OCI-LY1 (cell line): ENCODE results near the gene FRMD4A.

ENCODE experiments used
- H2AFZ ChIP-seq: fragments of 200-600 bp; sonication (generic), shearing (Covaris generic); 2 replicates; pipeline ENCODE4 v1.6.0; 2014; ENCODE audit warnings: antibody characterized with exemption, mild to moderate bottlenecking, low read length
- H3F3A ChIP-seq: fragments of 200-600 bp; sonication (generic), shearing (Covaris generic); 2 replicates; pipeline ENCODE4 v1.6.0; 2014; ENCODE audit warnings: mild to moderate bottlenecking, antibody characterized with exemption, low read length, moderate library complexity; ENCODE audit not compliant: insufficient read depth
- H3K27ac ChIP-seq: fragments of 200-600 bp; sonication (generic); 2 replicates; pipeline ENCODE4 v1.5.1; 2014; ENCODE audit warnings: low read length, mixed run types, mild to moderate bottlenecking, low read depth; ENCODE audit not compliant: poor library complexity, severe bottlenecking
- H3K27me3 ChIP-seq: fragments of 200-600 bp; sonication (generic); 2 replicates; pipeline ENCODE4 v1.6.0; 2014; ENCODE audit warnings: antibody characterized with exemption, mild to moderate bottlenecking, low read length, moderate library complexity; ENCODE audit not compliant: insufficient read depth
- H3K36me3 ChIP-seq: fragments of 200-600 bp; sonication (generic); 2 replicates; pipeline ENCODE4 v1.6.1; 2014; ENCODE audit warnings: mild to moderate bottlenecking, antibody characterized with exemption, low read length, moderate library complexity, mixed read lengths; ENCODE audit not compliant: insufficient read depth
- H3K4me1 ChIP-seq: fragments of 200-600 bp; sonication (generic); 2 replicates; pipeline ENCODE4 v1.5.1; 2014; ENCODE audit warnings: mild to moderate bottlenecking, low read length, moderate library complexity; ENCODE audit not compliant: insufficient read depth, severe bottlenecking
- H3K4me2 ChIP-seq: fragments of 200-600 bp; sonication (generic), shearing (Covaris generic); 2 replicates; pipeline ENCODE4 v1.6.1; 2014; ENCODE audit warnings: low read length
- H3K4me3 ChIP-seq: fragments of 200-600 bp; sonication (generic); 2 replicates; pipeline ENCODE4 v1.5.1; 2014; ENCODE audit warnings: low read length, low read depth, mild to moderate bottlenecking, mixed read lengths; ENCODE audit not compliant: poor library complexity, severe bottlenecking
- H3K79me2 ChIP-seq: fragments of 200-600 bp; shearing (Covaris generic); 2 replicates; pipeline ENCODE4 v1.6.1; 2016; ENCODE audit warnings: mixed run types, low read length, mixed read lengths; ENCODE audit not compliant: insufficient read depth
- H3K9ac ChIP-seq: fragments of 200-600 bp; sonication (generic), shearing (Covaris generic); 2 replicates; pipeline ENCODE4 v1.6.1; 2014; ENCODE audit warnings: mild to moderate bottlenecking, low read length, mixed read lengths
- H3K9me2 ChIP-seq: fragments of 200-600 bp; sonication (generic), shearing (Covaris generic); 2 replicates; pipeline ENCODE4 v1.6.1; 2014; ENCODE audit warnings: low read depth, mild to moderate bottlenecking, low read length, mixed read lengths
- H3K9me3 ChIP-seq: fragments of 200-600 bp; shearing (Covaris generic); 2 replicates; pipeline ENCODE4 v1.6.1; 2014; ENCODE audit warnings: low read length, mixed read lengths
- H4K20me1 ChIP-seq: fragments of 200-600 bp; sonication (generic), shearing (Covaris generic); 2 replicates; pipeline ENCODE4 v1.6.0; 2016; ENCODE audit warnings: mild to moderate bottlenecking, low read length; ENCODE audit not compliant: insufficient read depth
- EZH2 ChIP-seq: fragments of 200-600 bp; sonication (generic), shearing (Covaris generic); IDR thresholded peaks from 2 replicates; pipeline ENCODE4 v1.8.0; 2017; ENCODE audit warnings: borderline replicate concordance, mixed run types, mild to moderate bottlenecking, antibody characterized with exemption, low read length, moderate library complexity, mixed read lengths
- TF ChIP-seq, protein P1 (sequence below): fragments of 200-600 bp; sonication (generic), shearing (Covaris generic); IDR thresholded peaks from 2 replicates; pipeline ENCODE4 v1.5.1; 2017; ENCODE audit warnings: mild to moderate bottlenecking, antibody characterized with exemption, low read length, moderate library complexity, mixed read lengths

The FRMD4A gene

DNA sequence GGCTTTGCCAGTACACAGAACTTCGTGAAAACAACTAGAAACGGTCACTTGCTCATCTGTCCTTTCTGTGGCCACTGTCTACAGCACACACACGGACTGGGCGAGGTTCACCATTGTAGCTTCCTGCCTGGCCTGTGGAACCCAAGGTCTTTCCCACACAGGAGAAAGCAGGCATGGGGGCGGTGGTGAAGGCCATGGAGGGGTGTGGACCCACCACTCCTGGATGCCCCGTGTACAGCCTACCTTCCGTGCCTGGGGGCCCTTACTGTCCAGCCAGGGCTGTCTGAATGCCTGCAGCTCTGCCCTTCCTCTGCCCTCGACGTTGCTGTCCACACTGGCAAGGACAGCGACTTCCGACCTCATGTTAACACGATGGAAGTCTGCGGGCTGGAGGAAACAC is 635.1 kb downstream of the FRMD4A start:
- Histone ChIP-seq H3K9me3 (no peaks in the 10 kb centered on the region), H3K4me3 (no peak overlapping the region), H3K9ac (no peak overlapping the region), H3F3A (no peaks in the 10 kb centered on the region), H3K9me2 (no peaks in the 10 kb centered on the region), H3K79me2 (no peaks in the 10 kb centered on the region), H3K27ac (no peak overlapping the region), H3K36me3 (no peaks in the 10 kb centered on the region), H2AFZ (no peak overlapping the region), H3K4me2 (no peak overlapping the region), H3K27me3 (no peaks in the 10 kb centered on the region; the same call in 1 of the 2 replicates), H3K4me1 (no peaks in the 10 kb centered on the region), H4K20me1 (no peaks in the 10 kb centered on the region)
- TF ChIP-seq EZH2, result no peak
- TF ChIP-seq, protein P1, sequence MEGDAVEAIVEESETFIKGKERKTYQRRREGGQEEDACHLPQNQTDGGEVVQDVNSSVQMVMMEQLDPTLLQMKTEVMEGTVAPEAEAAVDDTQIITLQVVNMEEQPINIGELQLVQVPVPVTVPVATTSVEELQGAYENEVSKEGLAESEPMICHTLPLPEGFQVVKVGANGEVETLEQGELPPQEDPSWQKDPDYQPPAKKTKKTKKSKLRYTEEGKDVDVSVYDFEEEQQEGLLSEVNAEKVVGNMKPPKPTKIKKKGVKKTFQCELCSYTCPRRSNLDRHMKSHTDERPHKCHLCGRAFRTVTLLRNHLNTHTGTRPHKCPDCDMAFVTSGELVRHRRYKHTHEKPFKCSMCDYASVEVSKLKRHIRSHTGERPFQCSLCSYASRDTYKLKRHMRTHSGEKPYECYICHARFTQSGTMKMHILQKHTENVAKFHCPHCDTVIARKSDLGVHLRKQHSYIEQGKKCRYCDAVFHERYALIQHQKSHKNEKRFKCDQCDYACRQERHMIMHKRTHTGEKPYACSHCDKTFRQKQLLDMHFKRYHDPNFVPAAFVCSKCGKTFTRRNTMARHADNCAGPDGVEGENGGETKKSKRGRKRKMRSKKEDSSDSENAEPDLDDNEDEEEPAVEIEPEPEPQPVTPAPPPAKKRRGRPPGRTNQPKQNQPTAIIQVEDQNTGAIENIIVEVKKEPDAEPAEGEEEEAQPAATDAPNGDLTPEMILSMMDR, result no peak

DNA sequence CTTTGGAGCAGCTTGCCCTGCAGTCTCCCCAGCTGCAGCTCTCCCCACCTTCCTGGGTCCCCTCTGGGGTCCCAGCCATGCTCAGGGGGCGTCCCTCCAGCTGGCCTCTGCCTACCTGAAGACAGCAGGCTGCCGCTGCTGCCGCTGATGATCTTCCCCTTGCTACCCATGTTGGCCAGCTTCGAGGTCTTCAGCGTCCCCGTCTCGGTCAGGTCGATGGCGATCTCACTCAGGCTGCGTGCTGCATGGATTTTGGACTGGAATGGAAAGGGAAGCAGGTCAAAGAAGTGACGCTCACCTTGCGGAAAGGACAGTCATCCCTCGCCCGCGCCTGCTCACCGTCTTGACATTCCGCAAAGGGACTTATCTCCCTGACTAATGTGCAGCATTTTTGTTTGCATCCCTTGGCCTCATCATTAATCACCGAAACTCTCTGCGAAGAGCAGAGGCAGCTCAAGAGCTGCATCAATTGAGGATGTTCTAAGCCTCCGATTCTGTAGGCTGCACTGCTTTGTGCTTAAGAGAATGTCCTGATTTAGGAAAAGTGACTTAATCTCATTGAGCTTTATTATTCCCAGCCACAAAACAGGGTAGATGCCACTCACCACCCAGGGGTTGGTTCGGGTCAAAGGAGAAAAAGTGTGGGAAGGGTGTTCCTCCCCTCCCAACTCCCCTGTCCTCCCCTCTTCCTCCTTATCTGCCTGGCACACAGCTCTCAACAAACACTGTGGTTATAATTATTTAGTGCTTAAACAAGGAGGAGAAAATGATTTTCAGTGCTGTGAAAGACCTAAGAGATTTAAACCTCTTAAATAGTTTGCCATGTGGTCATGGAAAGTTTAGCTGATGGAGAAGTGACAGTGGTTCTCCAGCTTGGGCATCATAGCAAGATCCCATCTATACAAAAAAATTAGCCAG is 636.7 kb downstream of the FRMD4A start:
- H3K9me3 ChIP-seq, result no peaks in the 10 kb centered on the region
- H2AFZ ChIP-seq, result no peak overlapping the region
- H3K27me3 ChIP-seq, result no peaks in the 10 kb centered on the region; the same call in 1 of the 2 replicates
- no peaks in the 10 kb centered on the region for H3K4me1 ChIP-seq
- H3K4me2 ChIP-seq, result no peak overlapping the region
- H3K36me3 ChIP-seq, result no peaks in the 10 kb centered on the region
- no peak overlapping the region for H3K9ac ChIP-seq
- no peak for TF ChIP-seq EZH2
- TF ChIP-seq, protein P1, result no peak
- no peaks in the 10 kb centered on the region for H3F3A ChIP-seq
- H3K4me3 ChIP-seq, result no peak overlapping the region
- H3K27ac ChIP-seq, result no peak overlapping the region
- H4K20me1 ChIP-seq, result no peaks in the 10 kb centered on the region
- no peaks in the 10 kb centered on the region for H3K9me2 ChIP-seq
- no peaks in the 10 kb centered on the region for H3K79me2 ChIP-seq

DNA sequence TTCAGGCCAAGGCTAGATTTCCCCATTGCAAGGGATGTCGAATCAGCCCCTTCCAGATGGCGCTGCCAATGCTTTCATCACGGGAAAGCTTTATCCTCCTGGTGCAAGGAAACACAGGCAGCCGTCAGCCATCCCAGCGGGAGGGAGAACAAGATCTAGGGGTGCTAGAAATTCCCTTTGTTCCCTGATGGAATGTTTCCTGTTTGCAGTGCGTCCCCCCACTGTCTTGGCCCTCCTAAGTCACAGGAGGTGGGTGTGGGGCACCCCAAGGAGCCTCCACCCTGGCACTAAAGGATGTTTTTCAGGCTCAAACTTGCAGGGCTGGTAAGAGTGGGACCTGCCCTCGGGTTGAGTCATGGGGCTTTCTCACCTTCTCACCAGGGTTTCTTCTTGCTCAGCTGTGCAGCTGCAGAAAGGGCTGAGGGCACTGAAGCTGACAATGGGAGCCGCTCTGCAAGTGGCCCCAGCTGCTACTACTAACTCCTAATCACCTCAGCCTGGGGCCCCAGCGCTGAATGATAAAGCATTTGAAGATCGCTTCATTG is 640.4 kb downstream of the FRMD4A start:
- no peak overlapping the region for H3K4me2 ChIP-seq

More for the DNA sequence above, 640.4 kb downstream of the FRMD4A start:
- Histone ChIP-seq H2AFZ (no peak overlapping the region), H3K9me3 (no peaks in the 10 kb centered on the region), H3K4me3 (no peak overlapping the region), H3F3A (no peaks in the 10 kb centered on the region), H3K27ac (no peak overlapping the region), H4K20me1 (no peaks in the 10 kb centered on the region), H3K4me1 (no peaks in the 10 kb centered on the region), H3K36me3 (no peaks in the 10 kb centered on the region), H3K27me3 (no peaks in the 10 kb centered on the region), H3K9ac (no peak overlapping the region), H3K79me2 (no peaks in the 10 kb centered on the region), H3K9me2 (no peaks in the 10 kb centered on the region)
- TF ChIP-seq EZH2, result no peak
- TF ChIP-seq, protein P1, result no peak
